ENCODE measurements around the gene FBXL17.
A peak's percentile ranks its signal among the peaks of the same experiment; 100 is the strongest.

FBXL17 gene

DNA sequence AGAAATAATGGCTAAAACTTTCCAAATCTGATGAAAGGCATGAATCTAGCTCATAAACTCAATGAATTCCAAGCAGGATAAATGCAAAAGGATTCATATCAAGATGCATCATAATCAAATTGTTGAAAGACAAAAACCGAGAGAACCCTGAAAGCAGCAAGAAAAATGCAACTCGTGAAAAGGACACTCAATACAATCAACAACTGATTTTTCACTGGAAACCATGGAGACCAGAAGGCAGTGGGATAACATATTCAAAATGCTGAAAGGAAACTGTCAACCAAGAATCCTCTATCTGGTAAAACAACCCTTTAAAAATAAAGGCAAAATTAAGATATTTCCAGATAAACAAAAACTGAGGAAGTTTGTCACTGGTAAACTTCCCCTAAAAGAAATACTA lies 9.5 kb downstream of the FBXL17 start:
- no peak for DNase-seq

GRCh38 chr5:108371263-108371662 lies 10.6 kb downstream of the FBXL17 start:
- DNase-seq: no peak

- DNase-seq: no peak
Observed at GRCh38 chr5:108369167-108369566, 12.7 kb downstream of the FBXL17 start.

DNA sequence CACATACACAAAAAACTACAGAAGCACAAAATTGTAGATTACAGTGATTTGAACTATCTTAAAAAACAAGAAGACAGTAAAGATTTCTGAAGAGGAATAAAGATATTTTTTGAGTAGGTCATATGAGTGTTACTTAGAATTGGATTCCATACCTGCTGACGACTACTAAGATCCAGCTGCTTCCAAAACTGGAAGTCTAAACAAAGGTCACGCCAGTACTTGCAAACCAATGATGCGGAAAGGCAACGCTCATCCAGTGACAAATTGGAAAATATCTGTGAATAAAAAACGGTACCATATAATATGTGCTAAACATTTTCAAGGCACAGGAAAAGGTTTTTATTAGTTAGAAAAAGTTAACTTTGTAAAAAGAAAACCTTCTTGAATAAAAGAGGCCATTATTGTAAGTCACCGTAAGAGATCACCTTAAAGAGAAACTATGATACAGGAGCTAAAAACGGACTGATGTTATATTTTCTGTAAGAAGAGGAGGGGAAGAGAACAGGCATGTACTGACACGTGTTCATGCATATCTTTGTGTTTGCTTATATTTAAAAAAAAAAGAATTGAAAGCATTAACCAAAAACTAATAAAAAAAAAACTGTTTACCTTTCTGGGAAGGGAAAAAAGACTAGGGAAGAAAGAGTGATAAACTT lies 14.1 kb downstream of the FBXL17 start:
- DNase-seq: peak; percentile 68

DNA sequence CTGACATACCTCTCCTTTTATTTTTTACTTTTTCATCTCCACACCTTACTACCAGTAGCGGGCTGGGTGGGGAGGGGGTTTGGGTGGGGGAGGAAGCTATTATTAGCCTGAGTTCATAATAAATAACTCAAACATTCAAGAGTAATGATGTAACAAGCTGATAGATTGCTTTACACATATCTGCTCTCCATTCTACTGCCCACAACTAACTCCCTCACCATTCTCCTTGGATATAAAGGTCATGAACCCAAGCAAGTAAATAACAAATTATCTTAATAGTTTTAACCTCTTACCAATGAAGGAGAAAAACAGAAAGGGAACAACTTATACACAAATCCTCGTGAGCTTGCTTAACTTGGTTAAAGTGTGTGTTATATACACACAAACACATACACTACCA lies 15.4 kb downstream of the FBXL17 start:
- DNase-seq: no peak

DNA sequence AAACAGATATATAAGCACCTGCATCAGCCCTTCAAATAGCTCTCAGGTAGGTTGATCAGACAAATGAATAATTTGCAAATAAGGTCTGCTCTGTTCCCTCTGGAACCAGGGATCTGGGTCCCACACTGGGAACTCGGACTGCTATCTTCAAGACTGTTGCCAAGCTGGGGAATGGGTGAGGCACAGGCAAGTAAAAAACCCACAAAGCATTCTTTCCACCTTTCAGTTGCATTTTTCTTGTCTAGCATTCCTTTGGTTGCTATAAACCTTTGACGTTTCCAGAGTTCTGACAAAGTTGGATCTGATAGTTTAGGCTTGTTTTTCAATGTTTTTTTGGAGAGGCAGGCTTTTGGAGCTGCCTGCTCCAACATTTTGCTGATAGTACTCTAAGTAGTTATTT lies 20.1 kb downstream of the FBXL17 start:
- no peak for DNase-seq

DNA sequence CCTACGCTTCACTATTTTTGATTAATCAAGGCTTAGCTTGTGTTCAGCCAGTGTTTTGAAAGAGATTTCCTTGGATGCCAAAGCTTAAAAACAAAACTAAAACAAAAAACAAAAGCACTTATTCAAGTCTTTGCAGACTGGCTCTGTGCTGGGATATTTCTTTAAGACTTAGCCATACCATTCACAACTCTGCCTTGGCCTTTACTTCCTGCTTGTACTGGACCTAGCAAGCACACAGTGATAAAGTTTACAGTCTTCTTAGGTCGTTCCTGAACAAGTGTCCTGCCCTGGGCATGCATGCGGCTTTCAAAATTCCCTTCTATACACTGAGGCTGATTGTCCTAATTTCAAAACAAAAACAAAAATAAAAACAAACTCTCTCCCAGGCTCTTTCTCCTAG lies 20.7 kb downstream of the FBXL17 start:
- no peak for DNase-seq

DNA sequence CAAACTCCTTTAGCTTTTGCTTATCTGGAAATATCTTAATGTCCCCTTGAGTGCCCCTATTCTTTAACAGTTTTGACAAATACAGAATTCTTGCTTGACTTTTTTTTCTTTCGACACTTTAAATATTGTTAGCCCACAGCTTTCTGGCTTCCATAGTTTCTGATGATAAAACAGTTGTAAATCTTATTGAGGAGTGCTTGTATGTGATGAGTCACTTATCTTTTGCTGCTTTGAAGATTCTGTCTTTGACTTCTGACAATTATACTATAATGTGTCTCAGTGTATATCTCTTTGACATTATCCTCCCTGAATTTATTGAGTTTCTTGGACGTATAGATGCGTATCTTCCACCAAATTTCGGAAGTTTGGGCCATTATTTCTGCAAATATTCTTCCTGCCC lies 21.6 kb downstream of the FBXL17 start:
- no peak for DNase-seq

GRCh38 chr5:108356286-108356685 lies 25.6 kb downstream of the FBXL17 start:
- DNase-seq: no peak

- no peak for DNase-seq
Observed at GRCh38 chr5:108353087-108353486, 28.8 kb downstream of the FBXL17 start.

DNA sequence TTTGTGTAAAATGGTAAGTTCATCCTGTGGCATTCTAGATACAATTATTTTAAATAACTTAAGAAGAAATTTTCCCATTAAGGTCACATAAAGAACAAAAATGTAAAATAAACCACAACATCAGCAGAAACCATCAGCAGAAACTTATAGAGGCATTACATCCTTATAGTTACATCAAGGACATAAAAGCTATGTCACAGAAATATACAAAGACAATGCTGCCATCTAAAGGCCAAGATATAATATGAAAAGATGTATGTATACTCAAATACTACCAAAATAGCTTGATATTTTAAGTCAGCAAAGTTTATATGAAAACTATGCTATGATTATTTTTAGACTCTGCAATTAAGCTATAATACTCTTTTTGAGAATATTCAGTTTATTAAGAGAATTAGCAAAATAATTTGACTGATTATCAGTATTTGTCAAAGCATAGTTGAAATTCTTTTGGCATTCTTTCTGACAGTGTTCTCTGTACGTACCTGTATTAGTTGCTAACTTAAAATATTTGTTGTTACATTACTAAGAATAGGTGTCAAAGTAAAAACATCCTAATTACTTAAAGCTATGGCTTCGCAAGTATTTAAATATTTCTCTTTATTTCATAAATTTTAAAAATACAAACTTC lies 36.2 kb downstream of the FBXL17 start:
- peak; percentile 59 for DNase-seq

GRCh38 chr5:108344103-108344822 lies 37.6 kb downstream of the FBXL17 start:
- no peak for DNase-seq

- no peak for DNase-seq
Observed at GRCh38 chr5:108341866-108342265, 40.0 kb downstream of the FBXL17 start.

- DNase-seq: no peak
Observed at GRCh38 chr5:108340131-108340530, 41.8 kb downstream of the FBXL17 start.

DNA sequence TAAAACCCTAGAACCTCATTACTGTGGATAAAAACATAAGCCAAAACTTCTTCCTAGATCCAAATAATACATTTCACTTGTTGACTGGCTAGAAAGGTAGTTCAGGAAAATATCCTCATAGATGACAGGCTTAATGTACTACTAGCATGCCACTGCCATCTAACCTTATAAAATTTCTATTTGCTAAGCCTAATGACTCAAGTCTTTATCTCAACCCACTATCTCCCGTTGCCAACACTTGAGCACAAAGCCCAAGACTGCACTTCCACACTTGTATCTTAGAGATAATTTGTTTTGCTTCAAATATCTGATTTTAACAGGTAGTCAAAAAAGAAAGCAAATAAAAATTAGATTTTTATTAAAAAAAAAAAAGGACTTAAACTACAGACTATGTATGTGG lies 42.7 kb downstream of the FBXL17 start:
- DNase-seq: no peak

- DNase-seq: peak; percentile 15
Observed at GRCh38 chr5:108334225-108334624, 47.7 kb downstream of the FBXL17 start.

- no peak for DNase-seq
Observed at GRCh38 chr5:108326982-108327381, 54.9 kb downstream of the FBXL17 start.

GRCh38 chr5:108324886-108325285 lies 57.0 kb downstream of the FBXL17 start:
- DNase-seq: no peak

DNA sequence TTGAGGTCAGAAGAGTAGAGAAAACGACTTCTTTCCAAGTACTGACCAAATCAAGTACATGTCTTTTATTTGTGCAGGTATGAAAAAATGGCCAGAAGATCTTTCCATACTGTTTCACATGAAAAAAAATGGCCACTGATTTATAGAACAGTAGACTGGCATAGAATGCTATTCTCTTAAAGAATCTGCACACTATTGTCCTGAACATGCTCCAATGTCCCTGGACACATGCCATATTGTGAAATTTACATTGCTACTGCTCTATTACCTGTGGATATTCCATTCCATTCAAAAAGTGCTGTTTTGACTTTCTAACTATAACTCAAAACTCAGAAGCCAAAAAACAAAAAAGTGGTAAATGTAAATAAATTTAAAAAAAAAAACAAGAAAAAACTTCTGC lies 60.6 kb downstream of the FBXL17 start:
- DNase-seq: no peak

- DNase-seq: peak; percentile 2
Observed at GRCh38 chr5:108320231-108320630, 61.7 kb downstream of the FBXL17 start.

DNA sequence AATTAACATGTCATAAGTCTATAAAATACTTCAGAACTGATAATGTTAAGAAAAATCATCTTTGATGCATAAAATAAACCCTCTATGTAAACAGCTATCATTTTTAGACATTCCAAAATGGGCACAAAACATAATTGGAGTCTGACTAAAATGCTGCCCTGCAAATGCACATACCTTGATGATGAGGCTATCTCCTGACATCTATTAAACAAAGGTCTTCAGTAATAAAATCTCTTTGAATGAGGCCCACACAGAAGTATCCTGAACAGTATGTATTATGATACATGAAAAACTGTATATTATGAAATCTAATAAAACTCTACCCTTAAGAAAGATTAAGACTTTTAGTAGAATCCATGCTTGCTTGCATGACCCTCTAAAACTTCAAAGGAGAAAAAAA lies 66.1 kb downstream of the FBXL17 start:
- DNase-seq: no peak

GRCh38 chr5:108312258-108312657 lies 69.6 kb downstream of the FBXL17 start:
- no peak for DNase-seq

GRCh38 chr5:108311682-108312081 lies 70.2 kb downstream of the FBXL17 start:
- no peak for DNase-seq

GRCh38 chr5:108303611-108304010 lies 78.3 kb downstream of the FBXL17 start:
- no peak for DNase-seq
